H9 (cell line): ENCODE measurements around the gene IGF2BP2. TPM values are rescaled to one million over a fixed set of nuclear protein-coding genes. Genes with fewer than 3 reads are reported as not detected.

Source experiments
- DNase-seq: peaks from one replicate; pipeline ENCODE4 v3.0.0-alpha.2; 2017
- H2AFZ ChIP-seq: one replicate; pipeline ENCODE4 v1.6.1; 2013; ENCODE audit warnings: mild to moderate bottlenecking, low read length, control low read depth, moderate library complexity
- H2AK5ac ChIP-seq: 2 replicates; pipeline ENCODE4 v1.6.1; 2013; ENCODE audit warnings: low read length, control low read depth, mixed read lengths; ENCODE audit not compliant: insufficient read length
- H2BK120ac ChIP-seq: one replicate; pipeline ENCODE4 v1.6.1; 2013; ENCODE audit warnings: low read depth, mild to moderate bottlenecking, low read length, control low read depth, inconsistent platforms; ENCODE audit not compliant: poor library complexity, severe bottlenecking
- H2BK12ac ChIP-seq: 2 replicates; pipeline ENCODE4 v1.6.1; 2013; ENCODE audit warnings: low read length, control low read depth, mixed read lengths, low read depth; ENCODE audit not compliant: insufficient read length
- H2BK15ac ChIP-seq: 2 replicates; pipeline ENCODE4 v1.6.1; 2013; ENCODE audit warnings: low read depth, low read length, control low read depth
- H2BK20ac ChIP-seq: one replicate; pipeline ENCODE4 v1.6.1; 2013; ENCODE audit warnings: low read depth, mild to moderate bottlenecking, low read length, control low read depth, inconsistent platforms; ENCODE audit not compliant: poor library complexity, severe bottlenecking
- H2BK5ac ChIP-seq: 2 replicates; pipeline ENCODE4 v1.6.1; 2013; ENCODE audit warnings: low read length, control low read depth, mixed read lengths; ENCODE audit not compliant: insufficient read length
- H3K14ac ChIP-seq: 2 replicates; pipeline ENCODE4 v1.6.1; 2013; ENCODE audit warnings: low read length, control low read depth; ENCODE audit not compliant: insufficient read depth
- H3K18ac ChIP-seq: 2 replicates; pipeline ENCODE4 v1.6.1; 2013; ENCODE audit warnings: low read depth, mild to moderate bottlenecking, mixed read lengths, low read length, control low read depth; ENCODE audit not compliant: insufficient read length
- H3K23ac ChIP-seq: 2 replicates; pipeline ENCODE4 v1.6.1; 2013; ENCODE audit warnings: low read length, control low read depth, mixed read lengths, low read depth; ENCODE audit not compliant: insufficient read length
- H3K23me2 ChIP-seq: 2 replicates; pipeline ENCODE4 v1.6.1; 2013; ENCODE audit warnings: low read depth, mild to moderate bottlenecking, mixed read lengths, low read length, control low read depth; ENCODE audit not compliant: insufficient read length, poor library complexity, severe bottlenecking
- H3K27ac ChIP-seq: 2 replicates; pipeline ENCODE4 v1.5.1; 2013; ENCODE audit warnings: low read length, control low read depth, mixed read lengths, low read depth; ENCODE audit not compliant: insufficient read length
- H3K27me3 ChIP-seq: 2 replicates; pipeline ENCODE4 v1.6.1; 2013; ENCODE audit warnings: low read length, control low read depth, inconsistent platforms; ENCODE audit not compliant: insufficient read depth
- H3K4ac ChIP-seq: 2 replicates; pipeline ENCODE4 v1.6.1; 2013; ENCODE audit warnings: low read depth, mild to moderate bottlenecking, control low read depth, inconsistent platforms, low read length, moderate library complexity
- H3K4me1 ChIP-seq: 2 replicates; pipeline ENCODE4 v1.6.1; 2013; ENCODE audit warnings: low read length, control low read depth, inconsistent platforms; ENCODE audit not compliant: insufficient read depth
- H3K4me2 ChIP-seq: 2 replicates; pipeline ENCODE4 v1.6.1; 2013; ENCODE audit warnings: low read length, control low read depth, mixed read lengths; ENCODE audit not compliant: insufficient read length, insufficient read depth
- H3K56ac ChIP-seq: 2 replicates; pipeline ENCODE4 v1.6.1; 2013; ENCODE audit warnings: low read depth, mild to moderate bottlenecking, mixed read lengths, low read length, control low read depth; ENCODE audit not compliant: insufficient read length
- H3K79me1 ChIP-seq: 2 replicates; pipeline ENCODE4 v1.6.1; 2013; ENCODE audit warnings: low read depth, mild to moderate bottlenecking, moderate library complexity, low read length, control low read depth, inconsistent platforms; ENCODE audit not compliant: insufficient read depth, poor library complexity, severe bottlenecking
- H3K79me2 ChIP-seq: 2 replicates; pipeline ENCODE4 v1.6.1; 2013; ENCODE audit warnings: low read length, control low read depth, inconsistent platforms; ENCODE audit not compliant: insufficient read depth
- H3K9ac ChIP-seq: 2 replicates; pipeline ENCODE4 v1.6.1; 2013; ENCODE audit warnings: low read length, control low read depth, mixed read lengths; ENCODE audit not compliant: insufficient read length; ENCODE audit errors: extremely low read depth
- H3K9me3 ChIP-seq: one replicate; pipeline ENCODE4 v1.6.1; 2013; ENCODE audit warnings: low read depth, low read length, inconsistent platforms; ENCODE audit not compliant: control insufficient read depth
- H3T11ph ChIP-seq: one replicate; pipeline ENCODE4 v1.6.1; 2013; ENCODE audit warnings: mild to moderate bottlenecking, low read length, control low read depth, inconsistent platforms
- H4K20me1 ChIP-seq: one replicate; pipeline ENCODE4 v1.6.1; 2013; ENCODE audit not compliant: control insufficient read depth, insufficient read length, insufficient read depth
- H4K5ac ChIP-seq: 2 replicates; pipeline ENCODE4 v1.6.1; 2013; ENCODE audit warnings: low read depth, mild to moderate bottlenecking, mixed read lengths, low read length, control low read depth; ENCODE audit not compliant: insufficient read length
- H4K8ac ChIP-seq: replicated peaks from 2 replicates; pipeline ENCODE4 v1.6.1; 2013; ENCODE audit warnings: low read length, control low read depth, mixed read lengths, low read depth; ENCODE audit not compliant: insufficient read length
- H4K91ac ChIP-seq: 2 replicates; pipeline ENCODE4 v1.6.1; 2013; ENCODE audit warnings: low read depth, mild to moderate bottlenecking, moderate library complexity, mixed read lengths, low read length, control low read depth; ENCODE audit not compliant: insufficient read length
- H3K27ac Mint-ChIP-seq, 3 experiments: 2 replicates in 2 of 3; 3 replicates in 1 of 3; pipeline ENCODE4 v1.8.0; 2020 to 2021; ENCODE audit warnings: mixed read lengths in 3 of 3, mild to moderate bottlenecking in 1 of 3, moderate library complexity in 1 of 3
- H3K27me3 Mint-ChIP-seq: 2 replicates; pipeline ENCODE4 v1.8.0; 2021; ENCODE audit warnings: low read depth, mild to moderate bottlenecking, moderate library complexity, mixed read lengths
- H3K36me3 Mint-ChIP-seq, 3 experiments: 2 replicates in 2 of 3; 3 replicates in 1 of 3; pipeline ENCODE4 v1.8.0; 2020 to 2021; ENCODE audit warnings: low read depth in 3 of 3, mixed read lengths in 3 of 3; ENCODE audit not compliant: insufficient read depth in 1 of 3
- H3K4me1 Mint-ChIP-seq, 2 experiments: 2 replicates each; pipeline ENCODE4 v1.8.0; 2020; ENCODE audit warnings: mixed read lengths in 2 of 2
- H3K4me3 Mint-ChIP-seq, 2 experiments: 2 replicates in 1 of 2; 3 replicates in 1 of 2; pipeline ENCODE4 v1.8.0; 2020 to 2021; ENCODE audit warnings: mild to moderate bottlenecking in 2 of 2, mixed read lengths in 2 of 2, moderate library complexity in 1 of 2
- H3K9me3 Mint-ChIP-seq, 2 experiments: 2 replicates in 1 of 2; 3 replicates in 1 of 2; pipeline ENCODE4 v1.8.0; 2020; ENCODE audit warnings: mild to moderate bottlenecking in 2 of 2, mixed read lengths in 2 of 2, moderate library complexity in 1 of 2
- WGBS: extraction: QIAGEN DNeasy Blood & Tissue Kit; methylation state at CpG from one replicate; pipeline ENCODE4 v1.1.7; 2013; ENCODE audit warnings: missing lambda C conversion rate, low lambda C conversion rate, mixed read lengths; ENCODE audit not compliant: insufficient read length; ENCODE audit errors: extremely low coverage; 5-methylcytosine and 5-hydroxymethylcytosine counted together
- total RNA-seq: library from RNA; stranded (reverse); gene quantifications from 2 replicates; pipeline ENCODE4 v1.2.1, GENCODE V29; 2021
- TF ChIP-seq, protein P1 (sequence below): fragments of 200-600 bp; sonication (generic); conservative IDR thresholded peaks from 3 replicates; pipeline ENCODE4 v1.8.0; 2021; ENCODE audit warnings: antibody characterized with exemption, mild to moderate bottlenecking

Gene IGF2BP2
- total RNA-seq, 1 experiment from 2014 or later: 130 TPM

DNA sequence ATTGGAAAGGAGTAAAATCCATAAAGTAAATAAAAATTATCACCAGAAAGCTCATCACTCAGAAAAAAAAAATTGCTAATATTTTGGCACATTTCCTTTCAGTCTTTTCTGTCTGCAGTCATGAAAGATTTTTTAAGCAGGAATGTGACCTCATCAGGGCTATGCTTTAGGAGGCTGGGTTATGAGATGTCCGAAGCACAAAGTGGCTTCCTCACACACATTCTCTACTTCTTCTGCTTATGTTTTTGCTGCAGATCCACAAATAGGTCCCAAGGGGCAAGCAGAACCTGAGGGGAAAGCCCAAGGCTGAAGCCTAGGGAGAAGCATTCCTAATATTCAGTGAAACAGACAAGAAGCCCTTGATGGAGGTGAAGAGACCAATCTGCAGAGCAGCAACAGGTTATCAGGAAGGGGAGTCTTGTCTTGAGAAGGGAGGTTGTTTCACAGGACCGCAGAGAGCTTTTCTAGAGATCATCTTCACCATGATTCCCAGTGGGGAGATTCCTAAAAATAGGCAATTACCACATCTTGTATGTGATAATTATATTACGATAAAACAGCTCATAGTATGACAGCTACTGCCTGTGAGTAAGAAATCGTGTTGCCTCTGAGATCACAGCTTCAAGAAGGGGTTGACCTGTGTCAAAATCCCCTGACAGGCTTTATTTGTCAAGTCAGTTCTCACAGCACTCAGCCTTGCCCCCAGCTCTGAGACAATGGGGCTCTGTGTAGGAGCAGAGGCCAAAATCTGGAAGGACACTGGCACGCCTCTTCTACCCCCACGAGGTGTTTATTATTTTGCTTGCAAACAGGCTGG is 60.5 kb downstream of the IGF2BP2 start:
- H2AK5ac ChIP-seq: no peak overlapping the region
- no peak overlapping the region for H3K23ac ChIP-seq
- no peak overlapping the region for H2BK120ac ChIP-seq
- H3K79me2 ChIP-seq: peaks cover 26% of the 10 kb centered on the region; the same call in 1 of the 2 replicates
- WGBS: no CpG with 5 or more reads among the region's 6 CpGs
- no peaks in the 10 kb centered on the region for H3K23me2 ChIP-seq
- H3K27me3 Mint-ChIP-seq: no peaks in the 10 kb centered on the region
- no peak overlapping the region; the same call in 1 of the 2 replicates for H3K14ac ChIP-seq
- H3K9ac ChIP-seq: no peak overlapping the region
- H3K4me1 Mint-ChIP-seq: peaks cover 54 to 65% of the 10 kb centered on the region in 2 experiments
- H2BK5ac ChIP-seq: no peak overlapping the region
- no peak overlapping the region for H2BK12ac ChIP-seq
- H3K4me1 ChIP-seq: peaks cover 5% of the 10 kb centered on the region; the same call in 1 of the 2 replicates
- no peak overlapping the region for H3K18ac ChIP-seq
- H3K27me3 ChIP-seq: no peaks in the 10 kb centered on the region
- no peak overlapping the region for H4K91ac ChIP-seq
- DNase-seq: no peak
- H2AFZ ChIP-seq: no peak overlapping the region
- no peak overlapping the region for H4K5ac ChIP-seq
- H3T11ph ChIP-seq: no peak overlapping the region
- peaks cover 14% of the 10 kb centered on the region for H3K79me1 ChIP-seq
- no peak overlapping the region for H2BK20ac ChIP-seq
- H3K4ac ChIP-seq: no peak overlapping the region
- no peak overlapping the region for H3K4me2 ChIP-seq
- no peaks in the 10 kb centered on the region for H3K9me3 Mint-ChIP-seq
- H4K8ac ChIP-seq: no peak overlapping the region
- no peak overlapping the region for H2BK15ac ChIP-seq
- H4K20me1 ChIP-seq: peaks cover 1% of the 10 kb centered on the region
- no peak overlapping the region for H3K56ac ChIP-seq
- H3K27ac Mint-ChIP-seq: peak overlapping the region in 2 of 3 experiments; percentile 23 to 80; a peak in 4 of 7 replicates
- TF ChIP-seq, protein P1, sequence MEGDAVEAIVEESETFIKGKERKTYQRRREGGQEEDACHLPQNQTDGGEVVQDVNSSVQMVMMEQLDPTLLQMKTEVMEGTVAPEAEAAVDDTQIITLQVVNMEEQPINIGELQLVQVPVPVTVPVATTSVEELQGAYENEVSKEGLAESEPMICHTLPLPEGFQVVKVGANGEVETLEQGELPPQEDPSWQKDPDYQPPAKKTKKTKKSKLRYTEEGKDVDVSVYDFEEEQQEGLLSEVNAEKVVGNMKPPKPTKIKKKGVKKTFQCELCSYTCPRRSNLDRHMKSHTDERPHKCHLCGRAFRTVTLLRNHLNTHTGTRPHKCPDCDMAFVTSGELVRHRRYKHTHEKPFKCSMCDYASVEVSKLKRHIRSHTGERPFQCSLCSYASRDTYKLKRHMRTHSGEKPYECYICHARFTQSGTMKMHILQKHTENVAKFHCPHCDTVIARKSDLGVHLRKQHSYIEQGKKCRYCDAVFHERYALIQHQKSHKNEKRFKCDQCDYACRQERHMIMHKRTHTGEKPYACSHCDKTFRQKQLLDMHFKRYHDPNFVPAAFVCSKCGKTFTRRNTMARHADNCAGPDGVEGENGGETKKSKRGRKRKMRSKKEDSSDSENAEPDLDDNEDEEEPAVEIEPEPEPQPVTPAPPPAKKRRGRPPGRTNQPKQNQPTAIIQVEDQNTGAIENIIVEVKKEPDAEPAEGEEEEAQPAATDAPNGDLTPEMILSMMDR: no peak
- no peak overlapping the region for H3K4me3 Mint-ChIP-seq
- H3K27ac ChIP-seq: no peak overlapping the region
- H3K36me3 Mint-ChIP-seq: no peaks in the 10 kb centered on the region; a peak in 1 of 7 replicates
- no peaks in the 10 kb centered on the region for H3K9me3 ChIP-seq
